ENCODE data around the gene SUPT4H1. TPM values are rescaled to one million over a fixed set of nuclear protein-coding genes. Genes with fewer than 3 reads are reported as not detected.

The SUPT4H1 gene
- total and polyA plus RNA-seq, 2 of the 4 experiments (the other 2 are of a cell fraction): 51.6 to 129 TPM

- ChIA-PET POLR2A (ENCODE audit: unreplicated experiment) (no interaction called here), CTCF (no interaction called here)
- Histone ChIP-seq H2BK120ac (ENCODE audit: low read depth, low read length) (no peak overlapping the region), H3K79me1 (ENCODE audit: low read depth in 1 of 2, low read length in 2 of 2) (no peaks in the 10 kb centered on the region), H3K4ac (ENCODE audit: low read depth, low read length) (no peak overlapping the region), H2BK5ac (ENCODE audit: low read depth, low read length, poor library complexity, severe bottlenecking) (no peak overlapping the region), H3K23ac (ENCODE audit: low read depth, low read length) (no peak overlapping the region), H2BK20ac (ENCODE audit: low read depth, low read length) (no peak overlapping the region), H3K9me3 (ENCODE audit: control insufficient read depth, insufficient read depth, low read length) (no peaks in the 10 kb centered on the region), H3K4me3 (ENCODE audit: insufficient read depth, low read depth, low read length) (no peak overlapping the region), H4K5ac (ENCODE audit: low read depth, low read length) (no peak overlapping the region), H4K8ac (ENCODE audit: low read depth in 2 of 2, low read length in 2 of 2) (no peak overlapping the region), H3K14ac (replicated peaks; ENCODE audit: low read depth, low read length) (no peak overlapping the region), H3K18ac (ENCODE audit: low read depth, low read length) (no peak overlapping the region), H3K4me1 (ENCODE audit: control insufficient read depth, insufficient read depth, low read length) (no peaks in the 10 kb centered on the region), H2BK15ac (ENCODE audit: low read depth, low read length) (no peak overlapping the region), H3K9ac (ENCODE audit: low read depth, low read length) (no peak overlapping the region), H4K91ac (ENCODE audit: insufficient read depth, low read depth, low read length) (no peak overlapping the region), H3K27me3 (ENCODE audit: control insufficient read depth, insufficient read depth, low read length) (peaks cover 1% of the 10 kb centered on the region; the same call in 1 of the 2 replicates), H3K4me2 (ENCODE audit: low read depth, low read length) (no peak overlapping the region), H4K20me1 (ENCODE audit: insufficient read depth, low read length) (no peaks in the 10 kb centered on the region), H2AFZ (replicated peaks; ENCODE audit: low read length, poor library complexity) (no peak overlapping the region), H3K36me3 (ENCODE audit: control insufficient read depth, insufficient read depth, low read length) (no peaks in the 10 kb centered on the region), H2AK9ac (replicated peaks; ENCODE audit: low read depth, low read length, poor library complexity) (no peak overlapping the region), H3K9me1 (ENCODE audit: insufficient read depth, low read length) (no peaks in the 10 kb centered on the region), H2AK5ac (ENCODE audit: low read depth, low read length) (no peak overlapping the region), H3K27ac (ENCODE audit: insufficient read depth, low read length) (no peak overlapping the region), H3K56ac (ENCODE audit: extremely low read depth, insufficient read depth, low read length) (no peak overlapping the region)
- in situ Hi-C loops (cut with MboI; ENCODE audit: low sequenced_read_pairs): no loop called here
- BruUV-seq (replicated peaks): no TSS peak
- dilution Hi-C loops (cut with HindIII; ENCODE audit: low sequenced_read_pairs, unreplicated experiment): no loop called here
- no peak for TF ChIP-seq NFE2L2 (IDR thresholded peaks at IDR 0.05; ENCODE audit: low read depth, low read length)
- TF ChIP-seq ELK1 (IDR thresholded peaks at IDR 0.05; ENCODE audit: borderline replicate concordance, low read depth, low read length): no peak
- no peak for TF ChIP-seq BHLHE40 (IDR thresholded peaks at IDR 0.05; ENCODE audit: low read depth, low read length)
- no peak for TF ChIP-seq MAZ (IDR thresholded peaks at IDR 0.05; ENCODE audit: borderline replicate concordance, low read depth, low read length)
- TF ChIP-seq CTCF (conservative IDR thresholded peaks at IDR 0.05; ENCODE audit: low read depth, low read length): no peak
- no CpG with 5 or more reads among the region's 3 CpGs for WGBS, 2 experiments (ENCODE audit: extremely low coverage in 2 of 2, insufficient read length in 1 of 2)
- intact Hi-C loops (cut with micrococcal nuclease): no loop called here
- no peak for DNase-seq
- no peak for ATAC-seq (ENCODE audit: low read depth)
Measured at GRCh38 chr17:58398574-58399266, 46.7 kb upstream of the SUPT4H1 start.

All from IMR-90 (cell line).